ENCODE results near the gene RERG.

Gene RERG

GRCh38 chr12:15256761-15257160, 35.5 kb upstream of the RERG start:
- H3K4me3 ChIP-seq (ENCODE audit: low read depth, low read length), result no peak overlapping the region
- ChIA-PET CTCF (no interaction called here), POLR2A (no interaction called here)
- TF ChIP-seq CTCF (IDR thresholded peaks at IDR 0.05; ENCODE audit: insufficient read depth, low read length, missing control alignments), result no peak
- DNase-seq (ENCODE audit: low read depth, low spot score), result no peak

- no peak for DNase-seq (ENCODE audit: low read depth, low spot score)
- POLR2A ChIA-PET, result no interaction called here
- no peak for TF ChIP-seq CTCF (IDR thresholded peaks at IDR 0.05; ENCODE audit: insufficient read depth, low read length, missing control alignments)
- CTCF ChIA-PET, result interaction anchor here (1.3 to 3.7 kb wide), 3 partner anchors 16 to 34 kb away, joined by 5 to 12 read pairs (median 5); partner anchors contain the start of gene RERG
- no peak overlapping the region for H3K4me3 ChIP-seq (ENCODE audit: low read depth, low read length)
Observed at GRCh38 chr12:15253990-15254389, 32.8 kb upstream of the RERG start.

- no peak for TF ChIP-seq CTCF (IDR thresholded peaks at IDR 0.05; ENCODE audit: insufficient read depth, low read length, missing control alignments)
- DNase-seq (ENCODE audit: low read depth, low spot score), result no peak
- ChIA-PET CTCF (no interaction called here), POLR2A (no interaction called here)
- H3K4me3 ChIP-seq (ENCODE audit: low read depth, low read length), result no peak overlapping the region
Observed at GRCh38 chr12:15244926-15245325, 23.7 kb upstream of the RERG start.

GRCh38 chr12:15244341-15244740, 23.1 kb upstream of the RERG start:
- CTCF ChIA-PET, result no interaction called here
- no peak for TF ChIP-seq CTCF (IDR thresholded peaks at IDR 0.05; ENCODE audit: insufficient read depth, low read length, missing control alignments)

GRCh38 chr12:15243102-15243501, 21.9 kb upstream of the RERG start:
- ChIA-PET CTCF (interaction anchor here (1.4 kb wide), 1 partner anchor 282 kb away, joined by 4 read pairs; no protein-coding TSS in a partner anchor), POLR2A (no interaction called here)
- no peak for TF ChIP-seq CTCF (IDR thresholded peaks at IDR 0.05; ENCODE audit: insufficient read depth, low read length, missing control alignments)
- no peak overlapping the region for H3K4me3 ChIP-seq (ENCODE audit: low read depth, low read length)
- no peak for DNase-seq (ENCODE audit: low read depth, low spot score)

More at GRCh38 chr12:15244341-15244740, 23.1 kb upstream of the RERG start:
- DNase-seq (ENCODE audit: low read depth, low spot score), result no peak
- POLR2A ChIA-PET, result no interaction called here
- no peak overlapping the region for H3K4me3 ChIP-seq (ENCODE audit: low read depth, low read length)

- no peak for DNase-seq (ENCODE audit: low read depth, low spot score)
- no peak overlapping the region for H3K4me3 ChIP-seq (ENCODE audit: low read depth, low read length)
- no peak for TF ChIP-seq CTCF (IDR thresholded peaks at IDR 0.05; ENCODE audit: insufficient read depth, low read length, missing control alignments)
- ChIA-PET CTCF (interaction anchor here (1.6 kb wide), 1 partner anchor 20 kb away, joined by 5 read pairs; the partner anchor contains the start of gene RERG), POLR2A (no interaction called here)
Observed at GRCh38 chr12:15240898-15241297, 19.7 kb upstream of the RERG start.

All from AG04449 (cell line).